GM18951 (cell line): Measurements from ENCODE around the gene TWNK.

Source experiments
- POLR2A ChIP-seq: IDR thresholded peaks from 4 replicates; pipeline ENCODE4 v1.6.1; 2011; ENCODE audit warnings: mild to moderate bottlenecking; ENCODE audit not compliant: insufficient read length, insufficient read depth; ENCODE audit errors: extremely low read depth
- in situ Hi-C: fragments of 300-500 bp; cut with MboI; formaldehyde crosslinking; loops from one replicate; pipeline ENCODE4 v1.12.0; 2022; ENCODE audit warnings: low sequenced_read_pairs, mixed read lengths, inconsistent platforms; ENCODE audit not compliant: unreplicated experiment

TWNK gene

GRCh38 chr10:100980311-100980710 lies 7.0 kb upstream of the TWNK start:
- no peak for TF ChIP-seq POLR2A
- in situ Hi-C loops, result no loop called here

- TF ChIP-seq POLR2A, result no peak
- in situ Hi-C loops, result no loop called here
Observed at GRCh38 chr10:100980711-100981110, 6.6 kb upstream of the TWNK start.

- in situ Hi-C loops, result no loop called here
- no peak for TF ChIP-seq POLR2A
Observed at GRCh38 chr10:100981178-100981772, 6.1 kb upstream of the TWNK start.

- in situ Hi-C loops, result no loop called here
- no peak for TF ChIP-seq POLR2A
Observed at GRCh38 chr10:100982916-100983830, 4.2 kb upstream of the TWNK start.

GRCh38 chr10:100983868-100984671 lies 3.3 kb upstream of the TWNK start:
- in situ Hi-C loops, result no loop called here
- no peak for TF ChIP-seq POLR2A

- in situ Hi-C loops, result no loop called here
- no peak for TF ChIP-seq POLR2A
Observed at GRCh38 chr10:100984672-100985177, 2.6 kb upstream of the TWNK start.

- no peak for TF ChIP-seq POLR2A
- in situ Hi-C loops, result no loop called here
Observed at GRCh38 chr10:100985336-100985735, 2.0 kb upstream of the TWNK start.

- in situ Hi-C loops, result no loop called here
- TF ChIP-seq POLR2A, result no peak
Observed at GRCh38 chr10:100986623-100986951, 756 bp upstream of the TWNK start.

- in situ Hi-C loops, result no loop called here
- TF ChIP-seq POLR2A, result no peak
Observed at GRCh38 chr10:100987685-100988049, 324 bp downstream of the TWNK start.

- in situ Hi-C loops, result no loop called here
- no peak for TF ChIP-seq POLR2A
Observed at GRCh38 chr10:100988166-100988565, 823 bp downstream of the TWNK start.

GRCh38 chr10:100989088-100989487 lies 1.7 kb downstream of the TWNK start:
- in situ Hi-C loops, result no loop called here
- TF ChIP-seq POLR2A, result no peak

- TF ChIP-seq POLR2A, result no peak
- in situ Hi-C loops, result no loop called here
Observed at GRCh38 chr10:100993986-100994708, 6.8 kb downstream of the TWNK start.

- TF ChIP-seq POLR2A, result no peak
- in situ Hi-C loops, result no loop called here
Observed at GRCh38 chr10:100995181-100995580, 7.8 kb downstream of the TWNK start.
